K562 (cell line): ENCODE data around the gene CNPY4. TPM values are rescaled to one million over a fixed set of nuclear protein-coding genes. Genes with fewer than 3 reads are reported as not detected.

Experiments
- BRD9 ChIP-seq: fragments of 450-650 bp; IDR thresholded peaks from 2 replicates; pipeline ENCODE4 v1.6.1; 2018; ENCODE audit warnings: low read depth; ENCODE audit not compliant: partially characterized antibody
- ILF3 ChIP-seq: fragments of 450-650 bp; IDR thresholded peaks from 2 replicates; pipeline ENCODE4 v1.6.1; 2018; ENCODE audit warnings: antibody characterized with exemption, mild to moderate bottlenecking, moderate library complexity, borderline replicate concordance
- MEF2D ChIP-seq: conservative IDR thresholded peaks from 2 replicates; pipeline ENCODE4 v1.6.1; 2016; ENCODE audit warnings: low read depth, missing genetic modification characterization, missing compliant biosample characterization
- MYBL2 ChIP-seq, 2 experiments: fragments of 450-650 bp in 1 of 2; sonication (generic) in 1 of 2; formaldehyde crosslinking in 1 of 2; IDR thresholded peaks; 2 replicates each; pipeline versions ENCODE4 v1.6.1 to v1.8.1; 2017 to 2022; ENCODE audit warnings: borderline replicate concordance in 1 of 2, inconsistent platforms in 1 of 2, low read depth in 1 of 2, mild to moderate bottlenecking in 1 of 2, missing genetic modification reagents in 1 of 2, moderate library complexity in 1 of 2
- RBM25 ChIP-seq: fragments of 200-400 bp; formaldehyde crosslinking; IDR thresholded peaks from 2 replicates; pipeline ENCODE4 v1.6.1; 2018; ENCODE audit warnings: low read length, low read depth, moderate library complexity; ENCODE audit not compliant: severe bottlenecking
- RBM39 ChIP-seq: fragments of 200-400 bp; formaldehyde crosslinking; optimal IDR thresholded peaks from 2 replicates; pipeline ENCODE3; 2018; ENCODE audit warnings: low read depth, low read length
- SMARCA5 ChIP-seq: fragments of 450-650 bp; IDR thresholded peaks from 2 replicates; pipeline ENCODE4 v1.6.1; 2016
- SREBF1 ChIP-seq: fragments of 150-350 bp; IDR thresholded peaks from 2 replicates; pipeline ENCODE4 v1.6.1; 2014; ENCODE audit warnings: antibody characterized with exemption, low read depth, low read length, borderline replicate concordance
- TAF15 ChIP-seq: fragments of 200-400 bp; formaldehyde crosslinking; IDR thresholded peaks from 2 replicates; pipeline ENCODE4 v1.6.1; 2017; ENCODE audit warnings: mild to moderate bottlenecking, low read depth, low read length, moderate library complexity
- TCF7L2 ChIP-seq: fragments of 150-350 bp; IDR thresholded peaks from 2 replicates; pipeline ENCODE4 v1.6.1; 2016; ENCODE audit warnings: low read depth, mild to moderate bottlenecking, low read length, moderate library complexity
- polyA plus RNA-seq, 8 experiments: library from polyadenylated mRNA; depleted of rRNA in 4 of 8; stranded (reverse) in 5 of 8; unstranded in 3 of 8; fragments of >200 nt; fragmentation: Nextera tagmentation in 2 of 8; fragmentation: Illumina TruSeq in 1 of 8; extraction: Ambion mirVana in 2 of 8; extraction: Trizol in 1 of 8; gene quantifications; 2 replicates each; pipeline versions ENCODE4 v1.2.1 to v1.2.3, GENCODE V29; 2011 to 2014; ENCODE audit warnings: inconsistent platforms in 1 of 8, missing spikeins in 1 of 8
- total RNA-seq, 7 experiments: library from RNA; depleted of rRNA in 6 of 7; stranded (reverse); fragments of >200 nt in 6 of 7; fragmentation: Illumina TruSeq in 2 of 7; extraction: Trizol in 2 of 7; gene quantifications; 2 replicates each; pipeline versions ENCODE4 v1.2.1 to v1.2.3, GENCODE V29; 2011 to 2021; ENCODE audit warnings: low replicate concordance in 1 of 7
- TF ChIP-seq, protein P1 (sequence below), 2 experiments: fragments of 450-650 bp; IDR thresholded peaks; 2 replicates each; pipeline ENCODE4 v1.6.1; 2018; ENCODE audit warnings: mild to moderate bottlenecking in 2 of 2, low read depth in 1 of 2; ENCODE audit not compliant: partially characterized antibody in 2 of 2
- TF ChIP-seq, protein P2 (sequence below): fragments of 450-650 bp; IDR thresholded peaks from 2 replicates; pipeline ENCODE4 v1.6.1; 2016; ENCODE audit warnings: borderline replicate concordance
- TF ChIP-seq, protein P3 (sequence below): sonication (generic); formaldehyde crosslinking; IDR thresholded peaks from 2 replicates; pipeline ENCODE4 v1.9.0; 2022; ENCODE audit warnings: mild to moderate bottlenecking, missing genetic modification reagents
- TF ChIP-seq, protein P4 (sequence below): fragments of 450-650 bp; formaldehyde crosslinking; IDR thresholded peaks from 2 replicates; pipeline ENCODE4 v1.4.0; 2022; ENCODE audit warnings: missing genetic modification characterization
- TF ChIP-seq, protein P5 (sequence below), 2 experiments: fragments of 450-650 bp; IDR thresholded peaks; 2 replicates each; pipeline ENCODE4 v1.6.1; 2016
- TF ChIP-seq, protein P6 (sequence below): fragments of 450-650 bp; IDR thresholded peaks from 2 replicates; pipeline ENCODE4 v1.7.0; 2016; ENCODE audit warnings: borderline replicate concordance

CNPY4 gene
- total and polyA plus RNA-seq, 9 of the 15 experiments (the other 6 are each of a cell fraction or from before 2014, with no cell fraction given), result 1.9 to 11.2 (median 7.0) TPM

DNA sequence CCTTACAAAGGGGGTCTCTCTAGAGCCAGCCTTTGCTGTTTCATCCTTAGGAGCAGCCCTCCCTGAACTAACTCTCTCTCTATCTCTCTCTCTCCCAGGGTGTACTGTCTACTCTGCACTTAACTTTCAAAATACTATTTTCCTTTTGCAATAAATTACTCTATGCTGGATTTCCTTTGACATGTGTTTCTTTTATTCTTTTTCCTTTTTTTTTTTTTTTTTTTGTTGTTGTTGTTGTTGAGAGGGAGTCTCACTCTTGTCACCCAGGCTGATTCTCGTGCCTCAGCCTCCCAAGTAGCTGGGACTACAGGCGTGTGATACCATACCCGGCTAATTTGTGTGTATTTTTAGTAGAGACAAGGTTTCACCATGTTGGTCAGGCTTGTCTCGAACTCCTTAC lies 36.5 kb upstream of the CNPY4 start (continued):
- TF ChIP-seq, protein P1, sequence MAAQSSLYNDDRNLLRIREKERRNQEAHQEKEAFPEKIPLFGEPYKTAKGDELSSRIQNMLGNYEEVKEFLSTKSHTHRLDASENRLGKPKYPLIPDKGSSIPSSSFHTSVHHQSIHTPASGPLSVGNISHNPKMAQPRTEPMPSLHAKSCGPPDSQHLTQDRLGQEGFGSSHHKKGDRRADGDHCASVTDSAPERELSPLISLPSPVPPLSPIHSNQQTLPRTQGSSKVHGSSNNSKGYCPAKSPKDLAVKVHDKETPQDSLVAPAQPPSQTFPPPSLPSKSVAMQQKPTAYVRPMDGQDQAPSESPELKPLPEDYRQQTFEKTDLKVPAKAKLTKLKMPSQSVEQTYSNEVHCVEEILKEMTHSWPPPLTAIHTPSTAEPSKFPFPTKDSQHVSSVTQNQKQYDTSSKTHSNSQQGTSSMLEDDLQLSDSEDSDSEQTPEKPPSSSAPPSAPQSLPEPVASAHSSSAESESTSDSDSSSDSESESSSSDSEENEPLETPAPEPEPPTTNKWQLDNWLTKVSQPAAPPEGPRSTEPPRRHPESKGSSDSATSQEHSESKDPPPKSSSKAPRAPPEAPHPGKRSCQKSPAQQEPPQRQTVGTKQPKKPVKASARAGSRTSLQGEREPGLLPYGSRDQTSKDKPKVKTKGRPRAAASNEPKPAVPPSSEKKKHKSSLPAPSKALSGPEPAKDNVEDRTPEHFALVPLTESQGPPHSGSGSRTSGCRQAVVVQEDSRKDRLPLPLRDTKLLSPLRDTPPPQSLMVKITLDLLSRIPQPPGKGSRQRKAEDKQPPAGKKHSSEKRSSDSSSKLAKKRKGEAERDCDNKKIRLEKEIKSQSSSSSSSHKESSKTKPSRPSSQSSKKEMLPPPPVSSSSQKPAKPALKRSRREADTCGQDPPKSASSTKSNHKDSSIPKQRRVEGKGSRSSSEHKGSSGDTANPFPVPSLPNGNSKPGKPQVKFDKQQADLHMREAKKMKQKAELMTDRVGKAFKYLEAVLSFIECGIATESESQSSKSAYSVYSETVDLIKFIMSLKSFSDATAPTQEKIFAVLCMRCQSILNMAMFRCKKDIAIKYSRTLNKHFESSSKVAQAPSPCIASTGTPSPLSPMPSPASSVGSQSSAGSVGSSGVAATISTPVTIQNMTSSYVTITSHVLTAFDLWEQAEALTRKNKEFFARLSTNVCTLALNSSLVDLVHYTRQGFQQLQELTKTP (IDR thresholded peaks at IDR 0.05; ENCODE audit: low read depth in 1 of 2, partially characterized antibody in 2 of 2), result peak in 1 of 2 experiments; percentile 20
- TF ChIP-seq MEF2D, result no peak; the same call in 1 of the 2 replicates
- TF ChIP-seq, protein P2, sequence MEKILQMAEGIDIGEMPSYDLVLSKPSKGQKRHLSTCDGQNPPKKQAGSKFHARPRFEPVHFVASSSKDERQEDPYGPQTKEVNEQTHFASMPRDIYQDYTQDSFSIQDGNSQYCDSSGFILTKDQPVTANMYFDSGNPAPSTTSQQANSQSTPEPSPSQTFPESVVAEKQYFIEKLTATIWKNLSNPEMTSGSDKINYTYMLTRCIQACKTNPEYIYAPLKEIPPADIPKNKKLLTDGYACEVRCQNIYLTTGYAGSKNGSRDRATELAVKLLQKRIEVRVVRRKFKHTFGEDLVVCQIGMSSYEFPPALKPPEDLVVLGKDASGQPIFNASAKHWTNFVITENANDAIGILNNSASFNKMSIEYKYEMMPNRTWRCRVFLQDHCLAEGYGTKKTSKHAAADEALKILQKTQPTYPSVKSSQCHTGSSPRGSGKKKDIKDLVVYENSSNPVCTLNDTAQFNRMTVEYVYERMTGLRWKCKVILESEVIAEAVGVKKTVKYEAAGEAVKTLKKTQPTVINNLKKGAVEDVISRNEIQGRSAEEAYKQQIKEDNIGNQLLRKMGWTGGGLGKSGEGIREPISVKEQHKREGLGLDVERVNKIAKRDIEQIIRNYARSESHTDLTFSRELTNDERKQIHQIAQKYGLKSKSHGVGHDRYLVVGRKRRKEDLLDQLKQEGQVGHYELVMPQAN, result no peak
- no peak for TF ChIP-seq RBM25
- TF ChIP-seq, protein P3, sequence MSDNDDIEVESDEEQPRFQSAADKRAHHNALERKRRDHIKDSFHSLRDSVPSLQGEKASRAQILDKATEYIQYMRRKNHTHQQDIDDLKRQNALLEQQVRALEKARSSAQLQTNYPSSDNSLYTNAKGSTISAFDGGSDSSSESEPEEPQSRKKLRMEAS (CRISPR knock-in tag), result no peak
- peak; percentile 59 for TF ChIP-seq BRD9
- no peak for TF ChIP-seq TAF15
- TF ChIP-seq, protein P4, sequence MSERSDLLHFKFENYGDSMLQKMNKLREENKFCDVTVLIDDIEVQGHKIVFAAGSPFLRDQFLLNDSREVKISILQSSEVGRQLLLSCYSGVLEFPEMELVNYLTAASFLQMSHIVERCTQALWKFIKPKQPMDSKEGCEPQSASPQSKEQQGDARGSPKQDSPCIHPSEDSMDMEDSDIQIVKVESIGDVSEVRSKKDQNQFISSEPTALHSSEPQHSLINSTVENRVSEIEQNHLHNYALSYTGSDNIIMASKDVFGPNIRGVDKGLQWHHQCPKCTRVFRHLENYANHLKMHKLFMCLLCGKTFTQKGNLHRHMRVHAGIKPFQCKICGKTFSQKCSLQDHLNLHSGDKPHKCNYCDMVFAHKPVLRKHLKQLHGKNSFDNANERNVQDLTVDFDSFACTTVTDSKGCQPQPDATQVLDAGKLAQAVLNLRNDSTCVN (CRISPR knock-in tag), result 0 out of 2 replicates have a peak, but pooled peaks have one; percentile 7
- TF ChIP-seq, protein P5, sequence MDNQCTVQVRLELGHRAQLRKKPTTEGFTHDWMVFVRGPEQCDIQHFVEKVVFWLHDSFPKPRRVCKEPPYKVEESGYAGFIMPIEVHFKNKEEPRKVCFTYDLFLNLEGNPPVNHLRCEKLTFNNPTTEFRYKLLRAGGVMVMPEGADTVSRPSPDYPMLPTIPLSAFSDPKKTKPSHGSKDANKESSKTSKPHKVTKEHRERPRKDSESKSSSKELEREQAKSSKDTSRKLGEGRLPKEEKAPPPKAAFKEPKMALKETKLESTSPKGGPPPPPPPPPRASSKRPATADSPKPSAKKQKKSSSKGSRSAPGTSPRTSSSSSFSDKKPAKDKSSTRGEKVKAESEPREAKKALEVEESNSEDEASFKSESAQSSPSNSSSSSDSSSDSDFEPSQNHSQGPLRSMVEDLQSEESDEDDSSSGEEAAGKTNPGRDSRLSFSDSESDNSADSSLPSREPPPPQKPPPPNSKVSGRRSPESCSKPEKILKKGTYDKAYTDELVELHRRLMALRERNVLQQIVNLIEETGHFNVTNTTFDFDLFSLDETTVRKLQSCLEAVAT (IDR thresholded peaks at IDR 0.05), result 0 out of 4 replicates have a peak, but pooled peaks of 1 of the 2 experiments have one; percentile 42
- no peak for TF ChIP-seq SREBF1
- TF ChIP-seq TCF7L2, result no peak
- TF ChIP-seq, protein P6, sequence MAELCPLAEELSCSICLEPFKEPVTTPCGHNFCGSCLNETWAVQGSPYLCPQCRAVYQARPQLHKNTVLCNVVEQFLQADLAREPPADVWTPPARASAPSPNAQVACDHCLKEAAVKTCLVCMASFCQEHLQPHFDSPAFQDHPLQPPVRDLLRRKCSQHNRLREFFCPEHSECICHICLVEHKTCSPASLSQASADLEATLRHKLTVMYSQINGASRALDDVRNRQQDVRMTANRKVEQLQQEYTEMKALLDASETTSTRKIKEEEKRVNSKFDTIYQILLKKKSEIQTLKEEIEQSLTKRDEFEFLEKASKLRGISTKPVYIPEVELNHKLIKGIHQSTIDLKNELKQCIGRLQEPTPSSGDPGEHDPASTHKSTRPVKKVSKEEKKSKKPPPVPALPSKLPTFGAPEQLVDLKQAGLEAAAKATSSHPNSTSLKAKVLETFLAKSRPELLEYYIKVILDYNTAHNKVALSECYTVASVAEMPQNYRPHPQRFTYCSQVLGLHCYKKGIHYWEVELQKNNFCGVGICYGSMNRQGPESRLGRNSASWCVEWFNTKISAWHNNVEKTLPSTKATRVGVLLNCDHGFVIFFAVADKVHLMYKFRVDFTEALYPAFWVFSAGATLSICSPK, result 0 out of 2 replicates have a peak, but pooled peaks have one; percentile 38
- TF ChIP-seq SMARCA5, result peak; percentile 55; the same call in 1 of the 2 replicates
- TF ChIP-seq RBM39, result no peak
- no peak for TF ChIP-seq MYBL2 (IDR thresholded peaks at IDR 0.05; ENCODE audit: low read depth)
- no peak for TF ChIP-seq MYBL2 (CRISPR knock-in tag; IDR thresholded peaks at IDR 0.05; ENCODE audit: borderline replicate concordance)
- no peak for TF ChIP-seq ILF3
